ENCODE results near the gene SOWAHA.

SOWAHA gene

DNA sequence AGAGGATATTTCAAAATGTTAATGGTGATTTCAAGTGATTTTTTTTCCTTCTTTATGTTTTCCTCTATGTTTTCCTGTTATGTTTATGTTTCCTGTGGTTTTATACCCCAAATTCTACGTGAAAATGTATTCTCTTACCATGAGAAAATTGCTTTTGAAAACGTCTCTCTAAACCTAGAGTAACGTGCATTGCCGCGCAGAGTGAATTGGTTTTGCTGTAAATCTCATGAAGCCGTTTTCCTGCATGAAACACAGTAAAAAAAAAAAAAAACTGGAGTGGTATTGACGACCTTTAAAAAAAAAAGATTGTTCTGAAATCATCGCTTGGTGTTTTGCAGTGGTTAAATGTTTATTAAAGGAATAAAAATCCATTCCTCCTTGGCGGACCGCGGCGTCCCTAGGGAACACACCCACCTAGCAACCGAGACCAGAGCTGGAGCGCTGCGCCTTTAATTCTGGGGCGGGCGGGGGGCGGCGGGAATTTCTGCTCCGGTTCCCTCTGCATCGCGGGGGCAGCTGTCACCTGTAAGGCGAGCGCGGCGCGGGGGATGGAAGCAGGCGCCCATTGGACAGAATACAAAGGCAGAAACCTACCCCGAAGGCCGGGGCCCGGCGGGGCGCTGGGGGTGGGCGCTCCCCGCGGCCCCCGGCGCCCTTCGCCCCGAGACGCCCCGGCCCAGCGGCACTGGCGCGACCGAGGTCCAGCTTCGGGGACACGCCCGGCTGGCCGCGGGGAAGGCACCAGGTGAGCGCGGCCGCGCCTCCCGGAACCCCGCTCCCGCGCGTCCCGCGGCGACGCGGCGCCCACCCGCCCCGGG lies at the start of gene SOWAHA:
Gene SOWAHA, plus strand, starts transcription at position 522 of the 818 bp plus-strand sequence. CDS start 320 bp downstream, outside the sequence.
- DNase-seq: peak; percentile 67 to 74 (median 72)

DNA sequence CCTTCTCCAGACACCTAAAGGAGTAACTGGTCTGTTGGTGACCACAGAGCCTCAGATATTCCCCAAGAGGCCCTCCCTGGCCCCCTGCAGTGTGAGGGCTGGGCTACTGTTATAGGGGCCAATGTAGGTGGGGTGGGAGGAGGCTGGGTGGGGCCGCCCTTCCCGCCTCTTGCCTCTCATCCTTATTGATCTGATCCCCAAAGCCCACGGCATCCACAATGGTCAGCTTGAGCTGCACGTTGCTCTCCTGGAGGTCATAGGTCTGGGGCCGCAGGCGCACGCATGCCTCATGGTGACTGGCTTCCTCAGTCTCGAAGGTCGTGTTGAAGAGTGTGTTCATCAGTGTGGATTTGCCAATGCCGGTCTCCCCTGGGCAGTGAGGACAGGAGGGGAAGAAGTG lies 49.1 kb upstream of the SOWAHA start:
- no peak for DNase-seq

DNA sequence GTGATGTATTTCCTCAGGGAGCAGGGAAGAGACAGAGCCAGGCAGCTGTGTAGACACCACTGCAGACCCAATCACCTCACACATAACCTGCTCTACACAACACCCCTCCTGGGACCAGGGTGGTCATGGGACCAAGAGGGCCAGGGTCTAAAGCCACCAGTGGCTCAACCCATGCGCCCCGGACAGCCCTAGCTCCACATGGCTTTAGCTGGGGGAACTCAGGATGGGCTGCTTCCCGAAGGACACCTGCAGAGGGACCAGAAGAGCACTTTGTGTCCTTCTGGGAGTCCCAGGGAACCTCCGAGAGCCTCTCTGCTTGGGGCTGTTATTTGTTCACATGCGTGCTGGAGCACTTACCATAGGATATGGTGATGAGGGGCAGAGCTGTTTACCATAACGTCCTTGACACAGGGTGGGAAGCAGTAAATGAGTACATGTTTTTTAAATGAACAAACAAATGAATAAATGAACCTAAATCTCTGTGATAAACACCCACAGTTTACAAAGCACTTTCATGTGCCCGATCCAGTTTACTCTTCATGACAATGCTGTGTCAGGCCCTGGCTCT lies 48.3 kb upstream of the SOWAHA start:
- DNase-seq: no peak

DNA sequence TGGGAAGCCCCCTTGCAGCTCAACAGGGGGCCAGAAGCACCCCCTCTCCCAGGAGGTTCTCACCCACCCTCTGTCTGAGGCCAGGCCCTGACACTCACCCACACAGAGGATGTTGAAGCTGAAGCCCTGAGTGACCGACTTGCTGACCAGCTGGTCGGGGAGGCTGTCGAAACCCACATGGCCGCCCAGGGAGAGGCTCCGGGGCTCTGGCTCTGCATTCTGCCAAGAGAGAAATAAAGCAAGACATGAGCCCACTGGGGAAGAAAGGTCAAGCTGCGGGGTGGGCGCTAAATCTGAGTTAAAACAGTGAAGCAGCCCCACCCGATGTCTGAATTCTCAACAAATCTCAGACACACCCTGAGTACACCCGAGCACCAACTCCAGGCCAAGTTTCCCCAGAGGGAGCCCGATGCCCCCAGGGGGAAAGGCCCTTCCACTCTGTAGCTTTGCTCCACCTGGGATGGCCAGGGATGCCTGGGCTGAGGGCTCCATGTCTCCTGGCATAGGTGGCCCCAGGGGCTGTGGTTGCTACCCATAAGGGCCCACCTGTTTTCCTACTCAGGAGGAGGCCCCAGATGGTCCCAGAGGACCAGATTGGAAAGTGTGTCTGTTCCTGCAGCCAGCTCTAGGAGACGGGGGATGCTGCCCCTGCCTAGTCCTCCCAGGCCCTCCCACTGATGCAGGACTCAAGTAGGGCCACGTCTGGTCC lies 47.6 kb upstream of the SOWAHA start:
- no peak for DNase-seq

DNA sequence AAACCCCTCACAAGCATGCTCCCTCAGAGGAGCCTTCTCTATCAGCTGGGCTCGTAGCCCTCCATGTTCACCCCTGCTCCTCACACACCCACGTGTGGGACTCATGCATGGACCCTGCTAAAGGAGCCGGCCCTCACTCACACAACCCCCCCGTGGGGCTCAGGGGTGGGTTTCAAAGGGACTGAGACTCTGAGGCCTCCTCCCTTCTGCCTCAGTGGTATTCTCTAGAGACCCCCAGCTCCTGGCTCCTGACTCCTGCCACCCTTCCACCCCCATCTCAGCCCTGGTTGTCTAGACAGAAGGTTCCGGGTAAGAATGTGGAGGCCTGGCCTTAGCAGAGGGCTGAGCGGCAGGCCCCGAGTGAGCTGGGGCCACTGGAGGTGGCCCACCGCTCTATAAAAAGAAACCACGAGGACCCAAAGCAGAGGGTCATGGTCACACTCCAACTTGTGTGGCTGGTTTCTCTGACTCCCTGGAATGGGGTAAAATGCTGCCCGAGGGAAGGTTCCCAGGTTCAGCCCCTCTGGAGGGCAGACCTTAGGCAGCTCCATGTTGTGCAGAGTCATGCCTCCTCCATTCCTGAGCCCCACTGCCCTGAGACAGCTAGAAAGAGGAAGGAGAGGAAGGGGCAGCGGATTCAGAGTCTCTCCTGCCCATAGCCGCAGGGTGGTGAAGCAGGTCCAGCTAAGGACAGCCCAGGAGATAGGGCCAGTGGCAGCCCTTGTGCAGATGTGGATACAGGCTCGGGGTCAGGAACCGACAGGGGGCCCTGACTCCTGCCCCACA lies 46.9 kb upstream of the SOWAHA start:
- no peak for DNase-seq

DNA sequence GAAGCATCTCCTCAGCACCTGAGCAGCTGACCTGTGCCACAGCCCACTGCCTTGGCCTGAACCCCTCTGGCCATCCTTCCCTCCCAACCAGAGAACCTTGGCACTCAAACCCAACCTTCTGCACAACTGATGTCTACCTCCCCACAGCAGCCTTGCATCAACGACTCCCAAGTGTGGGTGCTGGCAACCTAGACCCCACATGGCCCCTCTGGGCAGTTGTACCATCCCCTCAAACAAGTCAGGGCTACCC lies 46.4 kb upstream of the SOWAHA start:
- no peak for DNase-seq

DNA sequence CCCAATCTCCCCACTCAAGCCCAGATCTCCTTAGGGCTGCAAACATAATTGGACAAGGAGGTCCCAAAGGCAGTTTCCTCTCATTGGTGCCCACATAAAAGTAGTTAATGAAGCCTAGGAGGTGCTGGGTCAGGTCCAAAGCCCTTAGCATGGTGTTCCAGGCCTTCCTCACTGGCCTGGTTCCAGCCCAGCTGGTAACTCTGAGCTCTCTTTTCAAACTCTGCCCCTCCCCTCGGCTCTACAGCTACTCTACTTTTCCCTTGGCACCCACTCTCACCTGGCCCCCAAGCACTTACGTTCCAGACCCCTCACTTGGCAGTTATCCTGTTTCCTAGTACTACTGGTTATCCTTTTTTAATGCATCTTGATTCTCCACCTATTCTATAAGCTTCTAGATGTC lies 46.0 kb upstream of the SOWAHA start:
- no peak for DNase-seq

DNA sequence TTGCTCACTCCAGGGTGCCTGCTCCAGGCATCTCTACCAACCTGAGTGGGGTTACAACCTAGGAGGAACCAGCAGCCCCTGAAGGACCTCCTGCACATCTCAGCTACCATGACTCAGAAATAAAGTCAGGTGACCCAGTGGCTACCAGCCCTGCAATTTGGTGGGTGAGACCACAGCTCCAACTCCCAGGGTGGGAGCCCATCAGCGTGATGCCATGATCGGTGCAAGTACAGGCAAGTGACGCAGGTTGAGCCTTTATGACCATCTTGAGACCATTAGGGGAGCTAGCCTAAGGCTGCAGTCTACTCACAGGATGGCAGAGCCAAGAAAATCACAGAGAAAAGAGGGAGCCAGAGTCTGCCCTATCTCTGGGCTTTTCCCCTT lies 44.6 kb upstream of the SOWAHA start:
- DNase-seq: no peak

DNA sequence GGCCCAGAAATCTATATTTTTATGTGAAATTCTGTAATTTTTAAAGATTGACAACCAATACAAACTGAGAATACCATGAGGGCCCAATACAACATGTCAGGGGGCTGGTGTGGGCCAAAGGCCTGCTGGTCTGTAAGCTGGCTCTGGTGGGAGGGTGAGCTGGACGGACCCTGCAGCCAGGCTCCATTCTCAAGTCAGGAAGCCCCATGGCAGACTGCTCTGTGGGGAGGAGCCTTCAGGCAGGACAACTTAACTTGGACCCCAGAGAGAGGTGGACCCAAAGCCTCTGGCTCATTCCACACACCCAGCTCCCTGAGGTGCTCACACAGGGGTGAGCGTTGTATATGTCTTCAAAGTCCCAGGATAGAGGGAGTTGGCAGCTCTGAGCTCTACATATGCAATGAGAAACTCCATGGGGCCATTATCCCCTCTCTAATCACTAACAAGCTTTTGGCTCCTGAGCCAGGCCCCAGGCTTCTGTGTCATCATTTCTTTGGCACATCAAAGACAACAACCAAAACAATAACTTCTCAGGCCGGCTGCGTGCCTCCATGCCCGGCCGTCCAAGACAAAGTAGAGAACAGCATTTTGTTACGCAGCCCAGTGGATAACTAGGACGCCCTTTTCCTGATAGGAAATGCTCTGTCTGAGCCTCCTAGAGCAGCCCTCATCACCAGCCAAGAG lies 42.5 kb upstream of the SOWAHA start:
- no peak for DNase-seq

DNA sequence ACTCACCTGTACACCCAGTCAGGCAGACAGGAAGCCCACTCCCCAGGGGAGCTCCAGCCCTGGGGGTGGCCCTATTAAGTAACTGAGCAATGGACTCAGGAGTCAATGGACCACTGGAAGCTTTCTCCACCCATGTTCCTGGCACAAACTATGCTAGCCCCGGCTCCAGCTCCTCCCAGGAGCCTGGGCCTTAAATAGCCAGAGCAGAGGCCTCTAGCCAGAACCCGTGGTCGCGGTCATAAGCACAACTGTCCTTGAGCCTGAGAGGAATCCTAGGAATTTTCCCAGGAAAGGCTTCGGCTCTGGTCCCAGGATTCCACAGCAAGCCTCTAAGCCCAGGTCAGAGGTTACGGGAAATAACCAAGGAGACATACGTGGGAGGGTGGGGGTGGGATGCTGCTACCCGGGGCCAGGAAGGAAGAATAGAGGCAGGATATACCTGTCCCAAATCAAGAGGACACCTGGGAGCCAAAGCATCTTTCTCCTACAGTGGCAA lies 41.6 kb upstream of the SOWAHA start:
- DNase-seq: no peak

DNA sequence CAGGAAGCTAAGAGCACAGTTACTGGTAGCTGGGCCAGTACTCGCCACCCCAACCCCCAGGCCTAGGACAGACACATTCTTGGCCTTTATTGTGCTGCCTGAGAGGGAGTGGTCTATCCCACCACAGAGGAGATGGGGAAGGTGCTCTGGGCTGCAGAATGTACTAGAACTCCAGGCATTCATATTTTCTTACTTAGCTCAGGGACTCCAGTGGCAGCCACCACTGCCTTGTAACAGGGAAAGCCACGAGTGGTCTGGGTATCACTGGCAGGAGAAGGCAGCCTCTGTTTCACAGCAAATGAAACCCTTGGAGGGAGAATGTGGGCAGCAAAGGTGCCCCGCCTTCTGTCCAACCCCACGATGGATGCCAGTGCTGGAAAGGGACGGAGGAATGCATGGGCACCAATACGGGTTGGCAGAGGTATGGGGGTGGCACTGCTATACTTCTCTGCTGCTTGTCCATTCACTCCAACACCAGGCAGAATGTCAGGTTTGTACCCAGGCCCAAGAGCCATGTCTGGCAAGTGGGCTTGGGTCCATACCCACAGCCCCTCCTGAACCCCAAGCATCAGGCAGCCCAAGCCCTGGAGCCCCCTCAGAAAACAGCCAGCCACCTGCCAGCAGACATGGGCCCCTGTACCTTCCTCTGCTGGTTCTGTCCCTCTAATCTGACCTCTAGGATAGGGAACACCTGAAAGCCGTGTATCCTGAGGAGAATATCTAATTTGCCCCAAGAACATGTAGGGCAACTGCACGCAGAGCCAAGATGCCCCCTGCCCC lies 40.6 kb upstream of the SOWAHA start:
- DNase-seq: no peak

DNA sequence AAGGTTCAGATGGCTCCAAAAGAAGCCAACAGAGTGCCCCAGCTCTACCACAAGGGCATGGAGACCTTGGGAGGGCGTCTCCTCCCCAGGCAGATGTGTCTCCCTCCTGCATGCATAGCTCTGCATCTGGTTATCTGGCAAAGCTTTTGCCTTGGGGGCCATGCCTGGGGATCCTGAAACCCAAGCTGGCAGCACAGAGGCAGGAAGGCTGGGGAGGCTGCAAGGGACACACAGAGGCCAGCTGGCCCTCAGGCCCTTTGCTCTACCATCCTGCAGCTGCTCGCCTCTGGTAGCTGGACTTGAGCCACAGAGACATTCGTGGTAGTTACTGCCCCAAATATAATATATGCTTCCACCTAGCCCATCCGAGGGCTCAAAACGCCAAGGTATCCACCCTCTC lies 40.0 kb upstream of the SOWAHA start:
- no peak for DNase-seq

DNA sequence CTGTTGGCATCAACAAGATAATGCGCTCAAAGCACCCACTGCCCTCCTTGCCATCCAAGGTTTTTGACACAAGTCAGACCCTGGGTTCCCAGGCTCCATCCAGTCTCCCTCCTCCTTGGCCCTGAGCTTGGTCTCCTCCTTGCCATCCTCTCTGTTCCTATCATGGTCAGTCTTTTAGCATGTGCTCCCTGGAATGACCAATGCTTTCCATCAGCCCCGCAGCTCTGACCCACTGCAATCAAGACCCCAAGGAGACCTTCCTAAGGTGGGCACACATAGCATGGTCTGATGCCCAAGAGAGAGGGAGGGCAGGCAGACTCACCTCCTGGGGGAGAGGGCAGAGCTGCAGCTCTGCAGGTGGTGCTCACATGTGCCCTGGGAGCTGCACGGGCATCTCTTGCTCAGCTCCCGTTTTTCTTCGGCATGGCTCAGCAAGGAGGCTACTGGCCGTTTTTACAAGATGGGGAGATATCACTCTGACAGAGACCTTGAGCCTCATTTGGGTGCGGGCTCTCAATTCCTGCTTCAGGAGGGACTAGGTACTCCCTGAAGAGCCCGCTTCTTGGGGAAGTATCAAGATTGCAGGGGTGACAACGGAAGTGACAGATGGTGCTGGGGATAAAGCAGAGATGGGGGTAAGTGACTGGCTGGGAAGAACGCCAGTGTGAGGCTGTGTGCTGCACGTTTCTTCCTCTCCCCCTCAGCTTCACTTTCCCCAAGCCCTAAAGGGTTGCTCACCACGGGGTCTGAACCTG lies 39.3 kb upstream of the SOWAHA start:
- DNase-seq: no peak

DNA sequence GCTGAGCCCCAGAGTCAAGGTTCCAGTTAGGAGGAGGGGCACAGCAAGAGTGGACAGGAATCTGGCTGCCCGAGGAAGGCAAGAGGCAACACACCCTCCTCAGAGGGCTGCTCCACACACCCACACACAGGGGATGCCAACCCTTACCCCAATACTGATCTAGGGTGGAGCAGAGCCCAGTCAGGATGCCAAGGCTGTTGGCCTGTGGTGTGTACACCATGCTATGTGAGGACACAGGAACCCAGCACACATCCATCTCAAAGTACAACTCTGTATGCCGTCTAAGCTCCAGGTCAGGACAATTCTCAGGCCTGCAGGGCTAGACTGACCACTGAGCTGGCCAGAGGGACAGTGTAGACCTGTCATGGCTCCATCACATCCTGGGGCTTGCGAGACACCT lies 38.7 kb upstream of the SOWAHA start:
- DNase-seq: no peak

DNA sequence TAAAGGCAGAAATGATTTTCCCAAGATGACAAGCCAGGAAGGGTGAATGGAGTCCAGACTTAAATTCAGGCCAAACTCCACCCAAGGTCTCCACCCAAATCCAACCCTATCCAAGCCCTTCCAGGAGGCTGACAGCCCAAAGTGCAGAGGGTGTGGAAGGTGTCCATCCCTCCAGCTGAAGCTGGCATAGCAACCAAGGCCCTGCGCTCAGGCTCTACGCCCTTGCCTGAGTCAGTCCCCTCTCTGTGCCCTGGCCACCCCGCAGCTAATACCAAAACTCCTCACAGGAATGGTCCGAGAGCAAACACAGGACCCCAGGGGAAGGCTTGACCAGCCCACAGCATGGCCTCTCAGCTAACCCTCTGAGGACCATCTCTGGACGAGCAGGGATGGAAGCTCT lies 38.2 kb upstream of the SOWAHA start:
- DNase-seq: no peak

DNA sequence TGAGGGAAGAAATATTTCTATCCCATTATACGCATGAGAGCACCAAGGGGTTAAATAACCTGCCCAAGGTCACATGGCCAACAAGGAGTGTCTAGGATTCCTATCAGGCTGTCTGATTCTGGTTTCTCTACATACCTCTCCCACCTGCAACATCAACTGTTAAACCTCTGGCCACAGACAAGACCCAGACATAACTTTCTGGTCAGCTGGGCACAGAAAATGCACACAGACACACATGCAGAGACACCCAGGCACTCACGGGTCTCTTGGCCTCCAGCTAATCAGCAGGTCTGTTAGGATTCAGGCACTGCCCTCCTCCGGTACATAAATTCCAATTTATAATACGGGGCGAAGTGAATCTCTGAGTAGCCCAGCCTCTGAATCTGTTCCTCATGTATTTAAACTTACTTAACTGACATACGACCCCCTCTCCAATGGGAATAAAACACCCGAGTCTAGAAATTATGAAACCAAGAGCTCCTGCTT lies 37.6 kb upstream of the SOWAHA start:
- no peak for DNase-seq

DNA sequence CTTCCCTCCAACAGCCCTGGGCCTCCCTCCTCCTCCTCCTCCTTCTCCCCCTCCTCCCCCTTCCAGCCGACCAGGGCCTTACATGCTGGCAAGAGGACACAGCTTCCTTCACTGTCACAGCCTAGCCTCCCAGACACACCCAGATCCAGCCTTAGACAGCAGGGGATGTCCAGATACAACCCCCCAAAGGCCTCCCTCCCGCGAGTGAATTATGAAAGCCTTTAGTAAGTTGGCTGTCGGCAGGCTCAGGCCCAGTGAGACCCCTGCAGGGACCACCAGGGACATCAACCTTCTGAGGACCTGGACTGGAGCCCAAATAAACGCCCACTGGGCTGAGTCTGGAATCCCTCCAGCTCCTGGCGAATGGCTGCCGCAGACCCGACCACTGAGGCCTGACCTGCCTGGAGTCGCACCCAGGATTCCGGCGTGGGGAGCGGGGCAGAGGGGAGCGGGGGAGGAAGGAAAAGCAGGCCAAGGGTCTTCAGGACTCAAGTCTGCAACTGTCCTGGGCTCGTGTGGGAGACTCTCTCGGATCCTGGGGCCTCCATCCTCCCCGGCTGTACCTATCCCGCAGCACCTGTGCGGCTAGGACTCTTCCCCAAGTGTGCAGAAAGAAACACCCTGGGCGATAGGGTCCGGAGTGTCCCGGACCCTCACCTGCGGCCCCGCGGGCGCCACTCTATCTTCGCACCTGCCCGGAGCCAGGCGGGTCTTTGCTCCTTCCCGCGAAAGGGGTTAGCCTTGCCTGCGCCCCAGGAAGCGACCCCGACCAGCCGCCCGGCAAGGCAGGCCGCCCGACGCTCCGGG lies 36.8 kb upstream of the SOWAHA start:
- DNase-seq: peak in 2 of 3 experiments; percentile 38 to 42

DNA sequence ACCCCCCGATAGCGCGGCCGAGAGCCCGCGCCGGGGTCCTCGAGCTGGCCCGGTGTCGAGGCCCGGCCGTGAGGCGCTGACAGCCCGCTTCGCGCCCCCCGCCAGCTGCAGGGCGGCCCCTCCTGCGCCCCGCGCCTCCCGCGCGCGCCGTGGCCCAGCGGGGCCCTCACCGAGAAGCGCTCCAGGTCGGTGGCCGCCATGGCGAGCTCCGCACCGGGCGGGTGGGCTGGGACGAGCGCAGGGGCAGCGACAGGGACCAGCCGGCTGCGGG lies 36.2 kb upstream of the SOWAHA start:
- DNase-seq: no peak

DNA sequence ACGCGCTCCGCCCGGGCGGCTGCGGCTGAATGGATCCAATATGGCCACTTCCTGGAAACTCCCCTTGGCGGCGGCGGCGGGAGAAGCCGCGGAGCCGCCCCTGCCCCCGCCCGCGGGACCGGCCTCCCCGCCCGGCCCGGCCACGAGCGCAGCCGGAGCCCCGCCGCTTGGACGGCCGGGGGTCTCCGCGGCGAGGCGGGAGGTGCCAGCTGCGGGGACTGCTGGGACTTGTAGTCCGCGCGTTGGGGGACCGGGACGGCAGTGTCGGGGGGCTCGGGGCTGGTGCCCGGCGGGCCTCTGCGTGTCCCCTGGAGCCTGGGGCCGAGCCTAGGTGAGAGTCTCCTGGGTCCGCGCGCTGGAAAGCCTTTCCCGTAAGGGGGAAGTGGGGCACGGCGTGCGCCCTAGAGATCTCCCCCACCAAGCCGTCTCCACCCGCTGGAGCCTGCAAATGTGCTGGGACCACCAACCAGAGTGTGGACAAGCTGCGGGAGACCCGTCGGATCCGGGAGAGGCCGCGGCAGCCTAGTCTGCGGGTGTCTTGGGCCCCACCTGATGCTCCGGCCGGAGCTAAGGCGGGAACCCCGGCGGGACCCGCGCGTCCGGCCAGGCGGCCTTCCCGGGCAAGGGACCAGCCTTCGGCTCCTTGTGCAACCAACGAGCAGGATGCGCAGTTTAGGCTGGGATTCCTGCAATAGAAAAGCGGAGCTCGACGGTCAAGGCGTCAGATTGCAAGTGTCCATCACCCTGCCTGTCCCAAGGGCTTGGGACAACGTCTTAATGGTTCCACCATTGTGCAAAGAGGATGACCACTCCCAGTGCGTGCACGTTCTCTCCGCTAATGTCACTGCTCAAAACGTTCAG lies 35.7 kb upstream of the SOWAHA start, which contains the start of gene SEPTIN8:
Gene SEPTIN8, minus strand, starts transcription at position 31 of the 861 bp plus-strand sequence. CDS start 102 bp downstream, outside the sequence.
- peak; percentile 21 to 66 (median 61) for DNase-seq
